ENCODE results near the gene PANX2. TPM values are rescaled to one million over a fixed set of nuclear protein-coding genes. Genes with fewer than 3 reads are reported as not detected.

Gene PANX2
- total RNA-seq, 1 experiment from 2014 or later, result 0.77 TPM

DNA sequence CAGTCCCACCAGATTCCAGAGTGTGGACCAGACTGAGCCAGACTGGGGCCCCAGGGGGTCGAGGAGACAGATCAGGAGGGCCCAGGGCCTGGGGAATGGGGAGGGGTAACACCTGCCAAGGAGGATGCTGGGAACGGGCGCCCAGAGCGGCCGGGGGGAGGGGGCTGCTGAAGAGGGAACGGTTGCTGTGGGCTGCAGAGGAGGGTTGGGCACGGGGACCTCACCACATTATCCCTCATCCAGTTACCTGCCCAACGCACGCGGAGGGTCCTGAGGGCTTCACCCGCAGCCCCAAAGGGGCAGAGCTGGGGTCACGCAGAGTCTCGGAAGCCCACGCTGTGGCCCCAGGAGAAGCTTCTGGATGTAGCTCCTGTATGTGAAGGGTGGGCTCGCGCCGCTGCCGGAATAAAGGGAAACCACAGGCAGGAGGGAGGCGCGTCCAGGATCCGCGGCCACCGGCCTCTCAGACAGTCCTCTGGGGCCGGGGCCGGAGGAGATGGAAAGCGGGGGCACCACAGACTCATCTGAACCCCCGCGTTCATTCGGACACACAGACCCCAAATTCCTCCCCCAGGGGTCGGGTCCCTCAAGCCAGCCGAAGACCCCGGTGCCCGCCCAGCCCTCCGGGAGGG, 29.4 kb downstream of the PANX2 start:
- intact Hi-C loops (cut with micrococcal nuclease), result no loop called here
- no peaks in the 10 kb centered on the region for H3K27me3 Mint-ChIP-seq (ENCODE audit: insufficient read depth, unreplicated experiment)
- H3K27ac Mint-ChIP-seq (ENCODE audit: low read depth, unreplicated experiment), result no peak overlapping the region
- peak overlapping the region; percentile 64 for H3K4me3 Mint-ChIP-seq (ENCODE audit: unreplicated experiment)
- H3K9me3 Mint-ChIP-seq (ENCODE audit: unreplicated experiment), result no peaks in the 10 kb centered on the region
- H3K36me3 Mint-ChIP-seq (ENCODE audit: insufficient read depth, unreplicated experiment), result peaks cover 43% of the 10 kb centered on the region
- ChIA-PET CTCF (interaction anchor here (0.7 to 1.5 kb wide), 2 partner anchors 9 to 53 kb away, joined by 3 to 6 read pairs; no protein-coding TSS in a partner anchor), POLR2A (interaction anchor here (0.7 to 0.8 kb wide), 2 partner anchors 9 to 13 kb away, joined by 3 to 4 read pairs; no protein-coding TSS in a partner anchor)
- DNase-seq (ENCODE audit: unreplicated experiment), result no peak
- TF ChIP-seq, protein P1, sequence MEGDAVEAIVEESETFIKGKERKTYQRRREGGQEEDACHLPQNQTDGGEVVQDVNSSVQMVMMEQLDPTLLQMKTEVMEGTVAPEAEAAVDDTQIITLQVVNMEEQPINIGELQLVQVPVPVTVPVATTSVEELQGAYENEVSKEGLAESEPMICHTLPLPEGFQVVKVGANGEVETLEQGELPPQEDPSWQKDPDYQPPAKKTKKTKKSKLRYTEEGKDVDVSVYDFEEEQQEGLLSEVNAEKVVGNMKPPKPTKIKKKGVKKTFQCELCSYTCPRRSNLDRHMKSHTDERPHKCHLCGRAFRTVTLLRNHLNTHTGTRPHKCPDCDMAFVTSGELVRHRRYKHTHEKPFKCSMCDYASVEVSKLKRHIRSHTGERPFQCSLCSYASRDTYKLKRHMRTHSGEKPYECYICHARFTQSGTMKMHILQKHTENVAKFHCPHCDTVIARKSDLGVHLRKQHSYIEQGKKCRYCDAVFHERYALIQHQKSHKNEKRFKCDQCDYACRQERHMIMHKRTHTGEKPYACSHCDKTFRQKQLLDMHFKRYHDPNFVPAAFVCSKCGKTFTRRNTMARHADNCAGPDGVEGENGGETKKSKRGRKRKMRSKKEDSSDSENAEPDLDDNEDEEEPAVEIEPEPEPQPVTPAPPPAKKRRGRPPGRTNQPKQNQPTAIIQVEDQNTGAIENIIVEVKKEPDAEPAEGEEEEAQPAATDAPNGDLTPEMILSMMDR (IDR thresholded peaks at IDR 0.05; ENCODE audit: unreplicated experiment), result no peak
- BruUV-seq (replicated peaks), result no TSS peak
- no peaks in the 10 kb centered on the region for H3K4me1 Mint-ChIP-seq (ENCODE audit: insufficient read depth, unreplicated experiment)

DNA sequence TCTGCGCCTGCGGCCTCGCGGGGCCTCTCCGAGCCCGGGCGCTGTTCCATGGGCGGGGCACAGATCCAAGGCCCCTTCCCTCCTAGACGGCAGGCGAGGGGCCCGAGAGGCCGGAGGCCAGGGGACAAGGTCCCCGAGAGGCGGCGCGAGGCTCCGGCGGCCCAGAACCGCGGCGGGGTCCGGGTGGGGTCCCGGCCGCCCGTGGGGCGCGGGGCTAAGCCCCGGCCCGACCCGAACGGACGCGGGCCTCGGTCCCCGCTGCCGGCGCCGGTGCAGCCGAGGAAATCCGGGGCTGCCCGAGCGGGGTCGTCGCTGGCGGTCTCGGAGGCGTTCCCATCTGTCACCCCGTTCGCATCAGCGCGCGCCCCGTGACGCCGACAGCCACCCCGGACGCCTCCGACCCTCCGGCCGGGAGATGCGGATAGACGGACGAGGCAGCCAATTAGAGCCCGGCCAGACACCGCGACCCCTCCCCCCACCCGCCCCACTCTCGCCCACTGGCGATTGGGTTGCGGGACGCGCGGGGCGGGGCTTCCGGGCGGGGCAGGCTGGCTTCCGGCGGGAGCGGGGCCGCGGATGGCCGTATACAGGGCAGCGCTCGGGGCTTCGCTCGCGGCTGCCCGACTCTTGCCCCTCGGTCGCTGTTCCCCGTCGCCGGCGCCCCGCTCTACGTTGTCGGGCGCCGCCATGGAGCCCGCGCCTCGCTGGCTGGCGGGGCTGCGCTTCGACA, 30.1 kb downstream of the PANX2 start, which contains the start of gene SELENOO:
Gene SELENOO, plus strand, starts transcription at position 551 of the 730 bp plus-strand sequence. Its CDS starts 26 bp downstream, at position 577.
- Mint-ChIP-seq H3K36me3 (ENCODE audit: insufficient read depth, unreplicated experiment) (peaks cover 46% of the 10 kb centered on the region), H3K4me3 (ENCODE audit: unreplicated experiment) (peak within 1 kb of the TSS; percentile 72), H3K27me3 (ENCODE audit: insufficient read depth, unreplicated experiment) (no peaks in the 10 kb centered on the region), H3K27ac (ENCODE audit: low read depth, unreplicated experiment) (peak within 1 kb of the TSS; percentile 49), H3K9me3 (ENCODE audit: unreplicated experiment) (no peaks in the 10 kb centered on the region), H3K4me1 (ENCODE audit: insufficient read depth, unreplicated experiment) (no peaks in the 10 kb centered on the region)
- intact Hi-C loops (cut with micrococcal nuclease), result no loop called here
- CTCF ChIA-PET, result interaction anchor here (1.2 kb wide), 1 partner anchor 52 kb away, joined by 6 read pairs; no protein-coding TSS in a partner anchor
- TF ChIP-seq, protein P1 (IDR thresholded peaks at IDR 0.05; ENCODE audit: unreplicated experiment), result no peak
- POLR2A ChIA-PET, result interaction anchor here (0.7 to 1.3 kb wide), 3 partner anchors 9 to 52 kb away, joined by 3 to 8 read pairs (median 6); no protein-coding TSS in a partner anchor
- BruUV-seq (replicated peaks), result TSS peak; percentile 40
- DNase-seq (ENCODE audit: unreplicated experiment), result peak; percentile 88

DNA sequence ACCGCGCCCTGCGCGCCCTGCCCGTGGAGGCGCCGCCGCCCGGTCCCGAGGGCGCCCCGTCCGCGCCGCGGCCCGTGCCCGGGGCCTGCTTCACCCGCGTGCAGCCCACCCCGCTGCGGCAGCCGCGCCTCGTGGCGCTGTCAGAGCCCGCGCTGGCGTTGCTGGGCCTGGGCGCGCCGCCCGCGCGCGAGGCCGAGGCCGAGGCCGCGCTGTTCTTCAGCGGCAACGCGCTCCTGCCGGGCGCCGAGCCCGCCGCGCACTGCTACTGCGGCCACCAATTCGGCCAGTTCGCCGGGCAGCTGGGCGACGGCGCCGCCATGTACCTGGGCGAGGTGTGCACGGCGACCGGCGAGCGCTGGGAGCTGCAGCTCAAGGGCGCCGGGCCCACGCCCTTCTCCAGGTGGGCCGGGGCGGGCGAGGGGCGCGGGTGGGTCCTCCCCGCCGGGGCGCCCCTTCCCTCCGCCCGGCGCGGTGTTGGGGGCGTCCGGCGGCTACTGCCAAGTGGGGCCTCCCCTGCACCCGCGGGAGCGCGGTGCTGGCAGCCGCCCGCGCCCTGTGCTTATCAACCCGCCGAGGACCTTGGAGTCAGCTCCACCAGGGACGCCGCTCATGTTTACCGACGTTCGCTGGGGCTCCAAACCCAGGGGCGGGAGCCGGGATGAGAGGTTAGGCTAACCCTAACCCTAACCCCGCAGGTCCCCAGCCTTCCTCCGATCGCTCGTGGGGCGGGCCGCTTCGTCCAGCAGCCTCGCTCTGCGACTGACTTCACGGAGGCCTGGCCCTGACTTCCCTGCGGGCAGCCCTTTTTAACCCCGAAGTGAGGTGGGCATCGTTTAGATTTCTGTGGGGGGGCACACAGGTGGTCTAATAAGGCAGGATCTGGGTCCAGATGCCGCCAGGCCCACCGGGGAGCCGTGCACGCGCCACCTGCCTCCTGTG, 30.9 kb downstream of the PANX2 start:
- CTCF ChIA-PET, result interaction anchor here (1.1 to 1.2 kb wide), 2 partner anchors 53 to 159 kb away, joined by 6 read pairs; no protein-coding TSS in a partner anchor
- no TSS peak for BruUV-seq (replicated peaks)
- Mint-ChIP-seq H3K4me1 (ENCODE audit: insufficient read depth, unreplicated experiment) (no peaks in the 10 kb centered on the region), H3K4me3 (ENCODE audit: unreplicated experiment) (peak overlapping the region; percentile 72), H3K9me3 (ENCODE audit: unreplicated experiment) (no peaks in the 10 kb centered on the region), H3K27ac (ENCODE audit: low read depth, unreplicated experiment) (peak overlapping the region; percentile 49), H3K36me3 (ENCODE audit: insufficient read depth, unreplicated experiment) (peaks cover 48% of the 10 kb centered on the region), H3K27me3 (ENCODE audit: insufficient read depth, unreplicated experiment) (no peaks in the 10 kb centered on the region)
- DNase-seq (ENCODE audit: unreplicated experiment), result no peak
- intact Hi-C loops (cut with micrococcal nuclease), result no loop called here
- TF ChIP-seq, protein P1 (IDR thresholded peaks at IDR 0.05; ENCODE audit: unreplicated experiment), result no peak
- POLR2A ChIA-PET, result interaction anchor here (0.8 to 1.4 kb wide), 7 partner anchors 9 to 52 kb away, joined by 3 to 8 read pairs (median 4); no protein-coding TSS in a partner anchor

Data from MCF 10A (cell line).